Measurements from ENCODE around the gene FUT3.

DNA sequence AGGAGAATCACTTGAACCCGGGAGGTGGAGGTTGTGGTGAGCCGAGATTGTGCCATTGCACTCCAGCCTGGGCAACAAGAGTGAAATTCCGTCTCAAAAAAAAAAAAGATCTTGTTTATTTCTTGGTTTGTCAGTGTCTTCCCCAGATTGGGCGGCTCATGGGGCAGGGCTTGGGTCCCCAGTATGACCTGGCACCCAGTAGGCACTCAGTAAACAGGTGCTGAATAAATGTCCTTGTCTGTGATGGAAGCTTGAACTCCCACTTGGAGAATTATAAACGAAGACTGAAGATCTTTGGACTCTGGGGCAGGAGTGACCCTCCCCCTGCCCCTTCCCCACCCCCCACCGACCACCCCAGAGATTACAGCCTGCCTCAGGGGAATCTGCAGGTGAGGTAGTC, 28.9 kb upstream of the FUT3 start:
- TF ChIP-seq POLR2A (IDR thresholded peaks at IDR 0.05; ENCODE audit: low read depth, low read length) = no peak
- no peak for TF ChIP-seq POLR2AphosphoS5 (IDR thresholded peaks at IDR 0.05; ENCODE audit: low read depth, low read length)
- no peak for TF ChIP-seq TAF1 (IDR thresholded peaks at IDR 0.05; ENCODE audit: low read depth, low read length)
- TF ChIP-seq PAX5 (IDR thresholded peaks at IDR 0.05; ENCODE audit: insufficient read depth, low read length, severe bottlenecking) = no peak
- TF ChIP-seq SPI1 (IDR thresholded peaks at IDR 0.05; ENCODE audit: low read depth, low read length) = no peak
